GM18951 (cell line): ENCODE measurements around the gene CADPS.

Experiments used
- POLR2A ChIP-seq: IDR thresholded peaks from 4 replicates; pipeline ENCODE4 v1.6.1; 2011; ENCODE audit warnings: mild to moderate bottlenecking; ENCODE audit not compliant: insufficient read length, insufficient read depth; ENCODE audit errors: extremely low read depth
- in situ Hi-C: fragments of 300-500 bp; cut with MboI; formaldehyde crosslinking; loops from one replicate; pipeline ENCODE4 v1.12.0; 2022; ENCODE audit warnings: low sequenced_read_pairs, mixed read lengths, inconsistent platforms; ENCODE audit not compliant: unreplicated experiment

The CADPS gene

GRCh38 chr3:62500556-62501288, 374.5 kb downstream of the CADPS start:
- in situ Hi-C loops, result no loop called here
- no peak for TF ChIP-seq POLR2A

- in situ Hi-C loops, result no loop called here
- no peak for TF ChIP-seq POLR2A
Observed at GRCh38 chr3:62497156-62497555, 378.1 kb downstream of the CADPS start.

- TF ChIP-seq POLR2A, result no peak
- in situ Hi-C loops, result no loop called here
Observed at GRCh38 chr3:62496503-62496902, 378.7 kb downstream of the CADPS start.

- in situ Hi-C loops, result no loop called here
- no peak for TF ChIP-seq POLR2A
Observed at GRCh38 chr3:62493109-62493801, 382.0 kb downstream of the CADPS start.

GRCh38 chr3:62482961-62483360, 392.3 kb downstream of the CADPS start:
- in situ Hi-C loops, result no loop called here
- no peak for TF ChIP-seq POLR2A

GRCh38 chr3:62481962-62482361, 393.3 kb downstream of the CADPS start:
- no peak for TF ChIP-seq POLR2A

GRCh38 chr3:62480056-62480455, 395.2 kb downstream of the CADPS start:
- in situ Hi-C loops, result no loop called here

More at GRCh38 chr3:62481962-62482361, 393.3 kb downstream of the CADPS start:
- in situ Hi-C loops, result no loop called here

GRCh38 chr3:62479326-62479725, 395.9 kb downstream of the CADPS start:
- in situ Hi-C loops, result no loop called here
- TF ChIP-seq POLR2A, result no peak

More at GRCh38 chr3:62480056-62480455, 395.2 kb downstream of the CADPS start:
- TF ChIP-seq POLR2A, result no peak

- in situ Hi-C loops, result no loop called here
- no peak for TF ChIP-seq POLR2A
Observed at GRCh38 chr3:62475306-62475705, 399.9 kb downstream of the CADPS start.

GRCh38 chr3:62467966-62468722, 407.1 kb downstream of the CADPS start:
- in situ Hi-C loops, result no loop called here
- TF ChIP-seq POLR2A, result no peak

GRCh38 chr3:62462788-62463187, 412.4 kb downstream of the CADPS start:
- no peak for TF ChIP-seq POLR2A
- in situ Hi-C loops, result no loop called here

- in situ Hi-C loops, result no loop called here
- no peak for TF ChIP-seq POLR2A
Observed at GRCh38 chr3:62462104-62462762, 413.0 kb downstream of the CADPS start.

- in situ Hi-C loops, result no loop called here
- no peak for TF ChIP-seq POLR2A
Observed at GRCh38 chr3:62454916-62455315, 420.3 kb downstream of the CADPS start.
